OCI-LY7 (cell line): Measurements from ENCODE around the gene AOC3. TPM values are rescaled to one million over a fixed set of nuclear protein-coding genes. Genes with fewer than 3 reads are reported as not detected.
"Not testable (repeated sequence)": the region's sequence is repeated elsewhere in the genome, so short reads cannot be mapped to it uniquely, and the experiment has no call there.

Experiments used
- BruUV-seq: library from RNA; stranded (reverse); fragments of 400-500 nt; replicated peaks from 2 replicates; lab custom pipeline; 2021; lab: Mats Ljungman, UMichigan
- CTCF ChIA-PET: fragments of 300-600 bp; sonication (Branson Sonifier 250); formaldehyde crosslinking; loops from one replicate; lab custom pipeline; 2022; ENCODE audit warnings: antibody characterized with exemption; ENCODE audit not compliant: unreplicated experiment; lab: Charles Lee
- POLR2A ChIA-PET: fragments of 300-600 bp; sonication (Branson Sonifier 250); formaldehyde crosslinking; loops from one replicate; lab custom pipeline; 2022; ENCODE audit warnings: antibody characterized with exemption; lab: Charles Lee
- DNase-seq: peaks from one replicate; pipeline ENCODE4 v3.0.0-alpha.2; 2015; ENCODE audit warnings: low spot score
- H2AFZ ChIP-seq: fragments of 200-600 bp; sonication (generic), shearing (Covaris generic); 2 replicates; pipeline ENCODE4 v1.6.1; 2014; ENCODE audit warnings: mild to moderate bottlenecking, antibody characterized with exemption, low read length, moderate library complexity
- H3K27ac ChIP-seq: fragments of 200-600 bp; sonication (generic); 2 replicates; pipeline ENCODE4 v1.5.1; 2014; ENCODE audit warnings: mixed run types, low read depth, mild to moderate bottlenecking, moderate library complexity, low read length, inconsistent platforms; ENCODE audit not compliant: poor library complexity, severe bottlenecking
- H3K36me3 ChIP-seq: fragments of 200-600 bp; sonication (generic); 2 replicates; pipeline ENCODE4 v1.6.1; 2014; ENCODE audit warnings: mild to moderate bottlenecking, antibody characterized with exemption, low read length, moderate library complexity, mixed read lengths; ENCODE audit not compliant: insufficient read depth
- H3K4me1 ChIP-seq: fragments of 200-600 bp; sonication (generic); 2 replicates; pipeline ENCODE4 v1.5.1; 2014; ENCODE audit warnings: mild to moderate bottlenecking, low read length; ENCODE audit not compliant: insufficient read depth, poor library complexity, severe bottlenecking
- H3K4me2 ChIP-seq: fragments of 200-600 bp; sonication (generic); 2 replicates; pipeline ENCODE4 v1.6.1; 2014; ENCODE audit warnings: mild to moderate bottlenecking, low read length
- H3K4me3 ChIP-seq: fragments of 200-600 bp; sonication (generic); 2 replicates; pipeline ENCODE4 v1.5.1; 2014; ENCODE audit warnings: mild to moderate bottlenecking, low read depth, low read length; ENCODE audit not compliant: poor library complexity, severe bottlenecking
- H3K79me2 ChIP-seq: fragments of 200-600 bp; sonication (generic); 2 replicates; pipeline ENCODE4 v1.6.1; 2016; ENCODE audit warnings: low read depth, mild to moderate bottlenecking, low read length, moderate library complexity, mixed read lengths; ENCODE audit not compliant: insufficient read depth
- H3K9me2 ChIP-seq: fragments of 200-600 bp; sonication (generic); 2 replicates; pipeline ENCODE4 v1.6.1; 2016; ENCODE audit warnings: mild to moderate bottlenecking, low read length, mixed read lengths; ENCODE audit not compliant: insufficient read depth
- H3K9me3 ChIP-seq: fragments of 200-600 bp; sonication (generic); 2 replicates; pipeline ENCODE4 v1.6.1; 2014; ENCODE audit warnings: mild to moderate bottlenecking, mixed run types, low read length, mixed read lengths
- H4K20me1 ChIP-seq: fragments of 200-600 bp; sonication (generic); 2 replicates; pipeline ENCODE4 v1.6.1; 2014; ENCODE audit warnings: mild to moderate bottlenecking, antibody characterized with exemption, low read length, moderate library complexity, mixed read lengths; ENCODE audit not compliant: insufficient read depth
- CTCF ChIP-seq: fragments of 200-600 bp; sonication (generic); conservative IDR thresholded peaks from 2 replicates; pipeline ENCODE4 v1.5.1; 2014; ENCODE audit warnings: mild to moderate bottlenecking, antibody characterized with exemption, low read length, moderate library complexity, mixed read lengths
- EZH2phosphoT487 ChIP-seq: fragments of 200-600 bp; sonication (generic); IDR thresholded peaks from 2 replicates; pipeline ENCODE4 v1.6.1; 2018; ENCODE audit warnings: low read depth, borderline replicate concordance, mild to moderate bottlenecking, mixed run types, antibody characterized with exemption, low read length, moderate library complexity, mixed read lengths
- intact Hi-C: fragments of 100-400 bp; cut with micrococcal nuclease; formaldehyde crosslinking; loops from one replicate; pipeline ENCODE4 v1.10.0; 2022; ENCODE audit not compliant: unreplicated experiment
- total RNA-seq, 2 experiments: library from RNA; depleted of rRNA in 1 of 2; stranded (reverse); fragments of >200 nt in 1 of 2; shearing (Covaris generic) in 1 of 2; gene quantifications; 2 replicates each; pipeline ENCODE4 v1.2.3, GENCODE V29; 2014 to 2022

The AOC3 gene
- total RNA-seq, 2 experiments from 2014 or later = 0.73 to 2.5 TPM

GRCh38 chr17:42848093-42848492, 2.9 kb upstream of the AOC3 start:
- no peaks in the 10 kb centered on the region for H3K9me2 ChIP-seq
- no peak overlapping the region for H2AFZ ChIP-seq
- intact Hi-C loops = no loop called here
- H3K4me1 ChIP-seq = peaks cover 4% of the 10 kb centered on the region
- no TSS peak for BruUV-seq
- H3K4me2 ChIP-seq = no peak overlapping the region
- no peak overlapping the region for H3K27ac ChIP-seq
- no peaks in the 10 kb centered on the region for H3K79me2 ChIP-seq
- CTCF ChIA-PET = no interaction called here
- TF ChIP-seq EZH2phosphoT487 (no peak), CTCF (no peak)
- POLR2A ChIA-PET = no interaction called here
- peaks cover 31% of the 10 kb centered on the region for H3K36me3 ChIP-seq
- no peak for DNase-seq
- no peak overlapping the region for H3K4me3 ChIP-seq
- no peaks in the 10 kb centered on the region for H4K20me1 ChIP-seq
- H3K9me3 ChIP-seq = no peaks in the 10 kb centered on the region

GRCh38 chr17:42849031-42849430, 2.0 kb upstream of the AOC3 start:
- Histone ChIP-seq H3K4me1 (peaks cover 13% of the 10 kb centered on the region), H3K4me3 (no peak overlapping the region), H3K4me2 (no peak overlapping the region), H3K9me3 (no peaks in the 10 kb centered on the region), H3K27ac (no peak overlapping the region), H3K79me2 (no peaks in the 10 kb centered on the region), H2AFZ (no peak overlapping the region), H3K36me3 (peaks cover 22% of the 10 kb centered on the region), H3K9me2 (no peaks in the 10 kb centered on the region), H4K20me1 (no peaks in the 10 kb centered on the region)
- TF ChIP-seq CTCF (no peak), EZH2phosphoT487 (no peak)
- intact Hi-C loops = no loop called here
- DNase-seq = no peak
- ChIA-PET POLR2A (no interaction called here), CTCF (no interaction called here)
- BruUV-seq = no TSS peak

- no peaks in the 10 kb centered on the region for H3K79me2 ChIP-seq
- H3K9me3 ChIP-seq = no peaks in the 10 kb centered on the region
- H3K4me2 ChIP-seq = no peak overlapping the region
- no TSS peak for BruUV-seq
- peaks cover 14% of the 10 kb centered on the region for H3K4me1 ChIP-seq
- H3K36me3 ChIP-seq = peaks cover 16% of the 10 kb centered on the region
- no peak overlapping the region for H2AFZ ChIP-seq
- no peak for DNase-seq
- intact Hi-C loops = no loop called here
- POLR2A ChIA-PET = no interaction called here
- H4K20me1 ChIP-seq = no peaks in the 10 kb centered on the region
- no peak overlapping the region for H3K27ac ChIP-seq
- CTCF ChIA-PET = no interaction called here
- no peak overlapping the region for H3K4me3 ChIP-seq
- TF ChIP-seq EZH2phosphoT487 = no peak
- TF ChIP-seq CTCF = no peak
- H3K9me2 ChIP-seq = no peaks in the 10 kb centered on the region
Measured at GRCh38 chr17:42849451-42850181, 1.4 kb upstream of the AOC3 start.

- DNase-seq, H2AFZ ChIP-seq, H3K4me2 ChIP-seq, POLR2A ChIA-PET, BruUV-seq, intact Hi-C loops, H4K20me1 ChIP-seq, CTCF ChIA-PET, H3K79me2 ChIP-seq, H3K4me3 ChIP-seq, H3K36me3 ChIP-seq, H3K9me3 ChIP-seq, H3K27ac ChIP-seq, H3K9me2 ChIP-seq: not testable (repeated sequence)
- peaks cover 14% of the 10 kb centered on the region for H3K4me1 ChIP-seq
Measured at GRCh38 chr17:42851371-42852240, 607 bp downstream of the AOC3 start.
